A549 (cell line): ENCODE results near the gene ATG2A. TPM values are rescaled to one million over a fixed set of nuclear protein-coding genes. Genes with fewer than 3 reads are reported as not detected.
A peak's percentile ranks its signal among the peaks of the same experiment; 100 is the strongest.

Experiments used
- BCL3 ChIP-seq: fragments of >200 bp; sonication (Bioruptor Twin); formaldehyde crosslinking; IDR thresholded peaks from 3 replicates; pipeline ENCODE4 v1.6.1; 2016
- BHLHE40 ChIP-seq: IDR thresholded peaks from 2 replicates; pipeline ENCODE4 v1.6.1; 2012; ENCODE audit warnings: low read depth, low read length, inconsistent platforms
- CBX2 ChIP-seq: fragments of 200-600 bp; sonication (generic); IDR thresholded peaks from 2 replicates; pipeline ENCODE4 v1.6.1; 2016; ENCODE audit warnings: low read depth, mild to moderate bottlenecking, borderline replicate concordance
- CEBPB ChIP-seq, 2 experiments: fragments of >200 bp in 1 of 2; sonication (Bioruptor Twin) in 1 of 2; formaldehyde crosslinking in 1 of 2; IDR thresholded peaks; 2 replicates each; pipeline ENCODE4 v1.6.1; 2012 to 2016
- CHD2 ChIP-seq: fragments of 150-350 bp; IDR thresholded peaks from 2 replicates; pipeline ENCODE4 v1.6.1; 2014; ENCODE audit warnings: low read length; ENCODE audit not compliant: partially characterized antibody
- CHD4 ChIP-seq: fragments of 200-600 bp; sonication (generic); IDR thresholded peaks from 2 replicates; pipeline ENCODE4 v1.6.1; 2016; ENCODE audit warnings: antibody characterized with exemption, mild to moderate bottlenecking, borderline replicate concordance
- CTCF ChIP-seq: fragments of >200 bp; sonication (Bioruptor Twin); formaldehyde crosslinking; IDR thresholded peaks from 3 replicates; pipeline ENCODE4 v1.5.1; 2016
- EHF ChIP-seq: fragments of 250-450 bp; sonication (Bioruptor Pico); IDR thresholded peaks from 2 replicates; pipeline ENCODE4 v1.5.0; 2020; ENCODE audit warnings: mild to moderate bottlenecking
- ELK1 ChIP-seq: fragments of 150-350 bp; IDR thresholded peaks from 2 replicates; pipeline ENCODE4 v1.6.1; 2014; ENCODE audit warnings: low read depth, mild to moderate bottlenecking, low read length
- ESRRA ChIP-seq: fragments of 150-350 bp; IDR thresholded peaks from 2 replicates; pipeline ENCODE4 v1.6.1; 2014; ENCODE audit warnings: mild to moderate bottlenecking, low read length, borderline replicate concordance
- FOSL2 ChIP-seq, 2 experiments: fragments of 450-650 bp in 1 of 2; fragments of >200 bp in 1 of 2; sonication (Bioruptor Twin) in 1 of 2; formaldehyde crosslinking; IDR thresholded peaks; 2 replicates each; pipeline versions ENCODE4 v1.5.0 to v1.6.1; 2016 to 2020; ENCODE audit warnings: mild to moderate bottlenecking in 1 of 2, moderate library complexity in 1 of 2
- FOXS1 ChIP-seq: fragments of 250-450 bp; sonication (Bioruptor Pico); IDR thresholded peaks from 2 replicates; pipeline ENCODE4 v1.5.0; 2020; ENCODE audit warnings: mild to moderate bottlenecking, moderate library complexity
- HEYL ChIP-seq: fragments of 250-450 bp; sonication (Bioruptor Pico); IDR thresholded peaks from 2 replicates; pipeline ENCODE4 v1.8.0; 2021; ENCODE audit warnings: mild to moderate bottlenecking, moderate library complexity
- HMGXB4 ChIP-seq: fragments of 250-450 bp; sonication (Bioruptor Pico); IDR thresholded peaks from 2 replicates; pipeline ENCODE4 v1.5.0; 2021; ENCODE audit warnings: mild to moderate bottlenecking, moderate library complexity, borderline replicate concordance
- HOXA7 ChIP-seq: fragments of 250-450 bp; sonication (Bioruptor Pico); IDR thresholded peaks from 2 replicates; pipeline ENCODE4 v1.5.0; 2020; ENCODE audit warnings: mild to moderate bottlenecking, moderate library complexity
- HOXB13 ChIP-seq: fragments of 250-450 bp; sonication (Bioruptor Pico); IDR thresholded peaks from 2 replicates; pipeline ENCODE4 v1.5.0; 2020; ENCODE audit warnings: low read depth, mild to moderate bottlenecking, moderate library complexity
- JUN ChIP-seq, 2 experiments: fragments of >200 bp; sonication (Bioruptor Twin); formaldehyde crosslinking; IDR thresholded peaks; 2 replicates in 1 of 2; 3 replicates in 1 of 2; pipeline ENCODE4 v1.6.1; 2016 to 2017
- MAFK ChIP-seq: fragments of 450-650 bp; IDR thresholded peaks from 2 replicates; pipeline ENCODE4 v1.6.1; 2014; ENCODE audit not compliant: partially characterized antibody
- MYC ChIP-seq: IDR thresholded peaks from 2 replicates; pipeline ENCODE4 v1.6.1; 2012; ENCODE audit warnings: mild to moderate bottlenecking, inconsistent platforms, low read length, improper control_type of control experiment, borderline replicate concordance
- NPAS2 ChIP-seq: fragments of 250-450 bp; sonication (Bioruptor Pico); IDR thresholded peaks from 2 replicates; pipeline ENCODE4 v1.8.0; 2022; ENCODE audit warnings: mild to moderate bottlenecking, moderate library complexity, borderline replicate concordance
- PBX3 ChIP-seq: IDR thresholded peaks from 2 replicates; pipeline ENCODE4 v1.6.1; 2012
- PHF8 ChIP-seq: fragments of 200-600 bp; sonication (generic); IDR thresholded peaks from 2 replicates; pipeline ENCODE4 v1.6.1; 2016; ENCODE audit warnings: low read depth, mild to moderate bottlenecking, antibody characterized with exemption, moderate library complexity, borderline replicate concordance
- POLR2A ChIP-seq: IDR thresholded peaks from 2 replicates; pipeline ENCODE4 v1.6.1; 2012; ENCODE audit warnings: mild to moderate bottlenecking, low read length
- POLR2AphosphoS2 ChIP-seq: conservative IDR thresholded peaks from 2 replicates; pipeline ENCODE4 v1.6.1; 2012; ENCODE audit warnings: low read length, improper control_type of control experiment, inconsistent platforms
- SMC3 ChIP-seq: fragments of >200 bp; sonication (Bioruptor Twin); formaldehyde crosslinking; IDR thresholded peaks from 3 replicates; pipeline ENCODE4 v1.6.1; 2018; ENCODE audit warnings: inconsistent platforms
- TP53 ChIP-seq: fragments of 250-450 bp; sonication (Bioruptor Pico); IDR thresholded peaks from 2 replicates; pipeline ENCODE4 v1.5.0; 2021; ENCODE audit warnings: mild to moderate bottlenecking, moderate library complexity
- ZC3H11A ChIP-seq: fragments of 450-650 bp; IDR thresholded peaks from 2 replicates; pipeline ENCODE4 v1.6.1; 2014; ENCODE audit warnings: antibody characterized with exemption, mild to moderate bottlenecking
- ZSCAN20 ChIP-seq: fragments of 250-450 bp; sonication (Bioruptor Pico); IDR thresholded peaks from 2 replicates; pipeline ENCODE4 v1.8.0; 2022; ENCODE audit warnings: mild to moderate bottlenecking, moderate library complexity
- polyA plus RNA-seq, 4 experiments: library from polyadenylated mRNA; depleted of rRNA in 3 of 4; stranded (reverse); fragments of >200 nt; fragmentation: RNase III in 1 of 4; extraction: RNeasy Plus Mini Kit Qiagen cat#74134 plus additional on column Dnase treatment in 1 of 4; gene quantifications; 2 replicates in 3 of 4; 3 replicates in 1 of 4; pipeline ENCODE4 v1.2.3, GENCODE V29; 2011 to 2017
- TF ChIP-seq, protein P1 (sequence below): IDR thresholded peaks from 2 replicates; pipeline ENCODE4 v1.6.1; 2012; ENCODE audit warnings: low read depth, borderline replicate concordance

The ATG2A gene
- polyA plus RNA-seq, 2 of the 4 experiments (the other 2 are of a cell fraction): 3.1 to 13.4 TPM

- TF ChIP-seq BHLHE40 (no peak), NPAS2 (CRISPR knock-in tag) (no peak), ZSCAN20 (0 out of 2 replicates have a peak, but pooled peaks have one; percentile 79), CHD4 (no peak), TP53 (CRISPR knock-in tag) (peak; percentile 71; the same call in 1 of the 2 replicates), BCL3 (peak; percentile 48; the same call in 1 of the 3 replicates), ELK1 (no peak), HOXA7 (CRISPR knock-in tag) (no peak), CEBPB (IDR thresholded peaks at IDR 0.05) (peak in 1 of 2 experiments; percentile 66; a peak in 1 of 4 replicates), ZC3H11A (no peak), HOXB13 (peak; percentile 90), FOXS1 (peak; percentile 92), PBX3 (peak; percentile 87), ESRRA (peak; percentile 67; the same call in 1 of the 2 replicates), CTCF (no peak), PHF8 (no peak), HEYL (CRISPR knock-in tag) (peak; percentile 63; the same call in 1 of the 2 replicates), EHF (peak; percentile 95), POLR2AphosphoS2 (no peak), JUN (IDR thresholded peaks at IDR 0.05) (peak; percentile 95 to 97; a peak in 4 of 5 replicates), MAFK (no peak), MYC (peak; percentile 89; the same call in 1 of the 2 replicates), SMC3 (peak; percentile 40), HMGXB4 (CRISPR knock-in tag) (no peak), CHD2 (peak; percentile 66), FOSL2 (IDR thresholded peaks at IDR 0.05) (peak; percentile 100), FOSL2 (CRISPR knock-in tag; IDR thresholded peaks at IDR 0.05) (peak; percentile 100), POLR2A (no peak), CBX2 (no peak)
- TF ChIP-seq, protein P1, sequence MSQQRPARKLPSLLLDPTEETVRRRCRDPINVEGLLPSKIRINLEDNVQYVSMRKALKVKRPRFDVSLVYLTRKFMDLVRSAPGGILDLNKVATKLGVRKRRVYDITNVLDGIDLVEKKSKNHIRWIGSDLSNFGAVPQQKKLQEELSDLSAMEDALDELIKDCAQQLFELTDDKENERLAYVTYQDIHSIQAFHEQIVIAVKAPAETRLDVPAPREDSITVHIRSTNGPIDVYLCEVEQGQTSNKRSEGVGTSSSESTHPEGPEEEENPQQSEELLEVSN: peak; percentile 98
- TF ChIP-seq, all 56 proteins: peak for 27
Measured at GRCh38 chr11:64854534-64855502, 62.2 kb downstream of the ATG2A start (continued).
